Nephron (organoid): ENCODE data around the gene MR1.

Experiments used
- H3K27ac Mint-ChIP-seq, 3 experiments: 2 replicates each; pipeline ENCODE4 v1.8.0; 2020; ENCODE audit warnings: mixed read lengths in 3 of 3, mild to moderate bottlenecking in 2 of 3, moderate library complexity in 1 of 3
- H3K27me3 Mint-ChIP-seq: 2 replicates; pipeline ENCODE4 v1.8.0; 2021; ENCODE audit warnings: low read depth, mild to moderate bottlenecking, moderate library complexity, mixed read lengths
- H3K36me3 Mint-ChIP-seq: 2 replicates; pipeline ENCODE4 v1.8.0; 2020; ENCODE audit warnings: low read depth, mixed read lengths
- H3K4me1 Mint-ChIP-seq: 2 replicates; pipeline ENCODE4 v1.8.0; 2020; ENCODE audit warnings: mixed read lengths
- H3K4me3 Mint-ChIP-seq, 3 experiments: 2 replicates each; pipeline ENCODE4 v1.8.0; 2020; ENCODE audit warnings: mild to moderate bottlenecking in 3 of 3, mixed read lengths in 3 of 3, moderate library complexity in 2 of 3
- H3K9me3 Mint-ChIP-seq: 2 replicates; pipeline ENCODE4 v1.8.0; 2020; ENCODE audit warnings: mixed read lengths
- CTCF ChIP-seq, 3 experiments: fragments of 200-600 bp; sonication (generic); IDR thresholded peaks; one replicate each; pipeline ENCODE4 v1.5.0; 2021; ENCODE audit warnings: antibody characterized with exemption in 3 of 3; ENCODE audit not compliant: unreplicated experiment in 3 of 3

MR1 gene

GRCh38 chr1:181088079-181089016 lies 54.6 kb downstream of the MR1 start, which contains the start of gene IER5:
Gene IER5 (plus strand): TSS chr1:181088700. CDS start chr1:181088903, 203 bp downstream.
- Mint-ChIP-seq H3K9me3 (no peaks in the 10 kb centered on the region), H3K4me1 (peaks cover 35% of the 10 kb centered on the region), H3K27me3 (peaks cover 12% of the 10 kb centered on the region), H3K27ac (peak within 1 kb of the TSS; percentile 57 to 97 (median 88)), H3K36me3 (peaks cover 4% of the 10 kb centered on the region), H3K4me3 (peak within 1 kb of the TSS; percentile 98 to 100 (median 100))
- TF ChIP-seq CTCF (IDR thresholded peaks at IDR 0.05; ENCODE audit: unreplicated experiment in 3 of 3) = no peak

- H3K9me3 Mint-ChIP-seq = no peaks in the 10 kb centered on the region
- peak overlapping the region in 2 of 3 experiments; percentile 57 to 88 for H3K27ac Mint-ChIP-seq
- H3K36me3 Mint-ChIP-seq = peaks cover 4% of the 10 kb centered on the region
- peak overlapping the region; percentile 98 to 100 (median 100) for H3K4me3 Mint-ChIP-seq
- H3K27me3 Mint-ChIP-seq = peaks cover 12% of the 10 kb centered on the region
- peaks cover 36% of the 10 kb centered on the region for H3K4me1 Mint-ChIP-seq
- TF ChIP-seq CTCF (IDR thresholded peaks at IDR 0.05; ENCODE audit: unreplicated experiment in 3 of 3) = no peak
These were observed 55.4 kb downstream of the MR1 start for GRCh38 chr1:181089017-181089675.

GRCh38 chr1:181089676-181090544 lies 56.1 kb downstream of the MR1 start:
- Mint-ChIP-seq H3K36me3 (peaks cover 4% of the 10 kb centered on the region), H3K4me1 (peaks cover 44% of the 10 kb centered on the region), H3K9me3 (no peaks in the 10 kb centered on the region), H3K27ac (peak overlapping the region; percentile 57 to 88 (median 82)), H3K4me3 (peak overlapping the region; percentile 98 to 100 (median 99)), H3K27me3 (peaks cover 12% of the 10 kb centered on the region)
- TF ChIP-seq CTCF (IDR thresholded peaks at IDR 0.05; ENCODE audit: unreplicated experiment in 3 of 3) = no peak

GRCh38 chr1:181090641-181091126 lies 56.9 kb downstream of the MR1 start:
- Mint-ChIP-seq H3K4me3 (peak overlapping the region; percentile 98 to 100 (median 99)), H3K27me3 (peaks cover 12% of the 10 kb centered on the region), H3K36me3 (peaks cover 4% of the 10 kb centered on the region), H3K27ac (peak overlapping the region; percentile 57 to 88 (median 82)), H3K9me3 (no peaks in the 10 kb centered on the region), H3K4me1 (peaks cover 51% of the 10 kb centered on the region)
- no peak for TF ChIP-seq CTCF (IDR thresholded peaks at IDR 0.05; ENCODE audit: unreplicated experiment in 3 of 3)

- TF ChIP-seq CTCF (IDR thresholded peaks at IDR 0.05; ENCODE audit: unreplicated experiment in 3 of 3) = no peak
- Mint-ChIP-seq H3K9me3 (no peaks in the 10 kb centered on the region), H3K36me3 (peaks cover 4% of the 10 kb centered on the region), H3K27ac (peak overlapping the region in 2 of 3 experiments; percentile 33 to 58), H3K4me1 (peaks cover 59% of the 10 kb centered on the region), H3K27me3 (peaks cover 7% of the 10 kb centered on the region), H3K4me3 (peak overlapping the region; percentile 98 to 100 (median 99))
These were observed 57.7 kb downstream of the MR1 start for GRCh38 chr1:181091309-181092040.
